Gastrocnemius medialis (tissue), 4 donors: ENCODE results near the gene APOBR.

Experiments
- POLR2A ChIP-seq, 2 donors: fragments of 450-650 bp; IDR thresholded peaks; one replicate each; pipeline ENCODE4 v1.6.1; 2017; ENCODE audit warnings: antibody characterized with exemption in 2 of 2, mild to moderate bottlenecking in 2 of 2, moderate library complexity in 2 of 2
- TF ChIP-seq, protein P1 (sequence below), 5 experiments: fragments of 450-650 bp in 3 of 5; fragments of 200-600 bp in 2 of 5; sonication (generic) in 2 of 5; IDR thresholded peaks in 4 of 5; conservative IDR thresholded peaks in 1 of 5; 1 replicate in 4 of 5; 2 replicates in 1 of 5; pipeline ENCODE4 v1.5.1; 2016 to 2019; ENCODE audit warnings: antibody characterized with exemption in 5 of 5, mild to moderate bottlenecking in 3 of 5, moderate library complexity in 3 of 5

DNA sequence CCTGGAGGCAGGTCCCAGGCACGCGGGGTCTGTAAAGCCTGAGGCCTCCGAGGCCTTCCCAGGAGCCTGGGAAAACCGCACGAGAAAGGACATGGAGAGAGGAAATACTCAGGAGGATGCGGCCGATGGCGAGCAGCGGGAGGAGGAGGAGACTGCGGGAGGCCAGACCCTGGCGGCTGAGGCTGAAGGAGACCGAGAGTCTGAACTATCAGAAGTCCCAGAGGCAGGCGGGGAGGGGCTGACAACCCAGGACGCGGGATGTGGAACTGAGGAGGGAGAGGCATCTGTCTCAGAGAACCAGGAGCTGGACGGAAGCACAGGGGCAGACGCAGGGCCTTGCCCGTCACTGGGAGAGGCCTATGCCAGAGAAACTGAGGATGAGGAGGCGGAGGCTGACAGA, 2.4 kb downstream of the APOBR start:
- TF ChIP-seq POLR2A (IDR thresholded peaks at IDR 0.05) = no peak
- TF ChIP-seq, protein P1, sequence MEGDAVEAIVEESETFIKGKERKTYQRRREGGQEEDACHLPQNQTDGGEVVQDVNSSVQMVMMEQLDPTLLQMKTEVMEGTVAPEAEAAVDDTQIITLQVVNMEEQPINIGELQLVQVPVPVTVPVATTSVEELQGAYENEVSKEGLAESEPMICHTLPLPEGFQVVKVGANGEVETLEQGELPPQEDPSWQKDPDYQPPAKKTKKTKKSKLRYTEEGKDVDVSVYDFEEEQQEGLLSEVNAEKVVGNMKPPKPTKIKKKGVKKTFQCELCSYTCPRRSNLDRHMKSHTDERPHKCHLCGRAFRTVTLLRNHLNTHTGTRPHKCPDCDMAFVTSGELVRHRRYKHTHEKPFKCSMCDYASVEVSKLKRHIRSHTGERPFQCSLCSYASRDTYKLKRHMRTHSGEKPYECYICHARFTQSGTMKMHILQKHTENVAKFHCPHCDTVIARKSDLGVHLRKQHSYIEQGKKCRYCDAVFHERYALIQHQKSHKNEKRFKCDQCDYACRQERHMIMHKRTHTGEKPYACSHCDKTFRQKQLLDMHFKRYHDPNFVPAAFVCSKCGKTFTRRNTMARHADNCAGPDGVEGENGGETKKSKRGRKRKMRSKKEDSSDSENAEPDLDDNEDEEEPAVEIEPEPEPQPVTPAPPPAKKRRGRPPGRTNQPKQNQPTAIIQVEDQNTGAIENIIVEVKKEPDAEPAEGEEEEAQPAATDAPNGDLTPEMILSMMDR (IDR thresholded peaks at IDR 0.05 in 4 of 5, conservative IDR thresholded peaks at IDR 0.05 in 1 of 5) = no peak
